ENCODE measurements around the gene TAF9.

The TAF9 gene

DNA sequence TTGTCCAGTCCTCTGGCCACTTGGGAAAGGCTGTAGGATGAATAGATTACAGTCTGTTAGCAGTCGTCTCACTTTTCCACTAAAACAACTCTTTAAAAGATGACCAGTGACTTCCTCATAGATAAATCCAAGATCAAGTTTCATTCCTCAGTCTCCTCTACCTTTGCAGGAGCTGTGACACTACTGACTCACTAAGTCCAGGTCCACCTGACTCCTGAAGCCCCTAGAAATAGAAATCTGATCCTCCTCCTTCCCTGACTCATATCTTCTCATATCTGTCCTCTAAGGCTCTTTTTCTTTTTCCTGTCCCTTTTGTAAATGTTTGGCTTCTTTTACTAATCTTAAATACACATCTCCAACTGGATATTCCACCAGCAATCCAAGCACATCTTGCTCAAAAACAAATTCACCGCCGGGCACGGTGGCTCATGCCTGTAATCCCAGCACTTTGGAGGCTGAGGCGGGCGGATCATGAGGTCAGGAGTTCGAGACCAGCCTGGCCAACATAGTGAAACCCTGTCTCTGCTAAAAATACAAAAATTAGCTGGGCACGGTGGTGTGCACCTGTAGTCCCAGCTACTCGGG, 39.3 kb downstream of the TAF9 start:
- TF ChIP-seq ZNF70 (CRISPR knock-in tag; IDR thresholded peaks at IDR 0.05) (no peak), ARNTL (CRISPR knock-in tag; IDR thresholded peaks at IDR 0.05; ENCODE audit: borderline replicate concordance, low read depth) (no peak), ZC3H10 (CRISPR knock-in tag; IDR thresholded peaks at IDR 0.05) (no peak), ZNF565 (CRISPR knock-in tag; conservative IDR thresholded peaks at IDR 0.05; ENCODE audit: low read depth) (no peak), TCF4 (CRISPR knock-in tag; IDR thresholded peaks at IDR 0.05; ENCODE audit: borderline replicate concordance) (no peak)
- TF ChIP-seq, protein P1, sequence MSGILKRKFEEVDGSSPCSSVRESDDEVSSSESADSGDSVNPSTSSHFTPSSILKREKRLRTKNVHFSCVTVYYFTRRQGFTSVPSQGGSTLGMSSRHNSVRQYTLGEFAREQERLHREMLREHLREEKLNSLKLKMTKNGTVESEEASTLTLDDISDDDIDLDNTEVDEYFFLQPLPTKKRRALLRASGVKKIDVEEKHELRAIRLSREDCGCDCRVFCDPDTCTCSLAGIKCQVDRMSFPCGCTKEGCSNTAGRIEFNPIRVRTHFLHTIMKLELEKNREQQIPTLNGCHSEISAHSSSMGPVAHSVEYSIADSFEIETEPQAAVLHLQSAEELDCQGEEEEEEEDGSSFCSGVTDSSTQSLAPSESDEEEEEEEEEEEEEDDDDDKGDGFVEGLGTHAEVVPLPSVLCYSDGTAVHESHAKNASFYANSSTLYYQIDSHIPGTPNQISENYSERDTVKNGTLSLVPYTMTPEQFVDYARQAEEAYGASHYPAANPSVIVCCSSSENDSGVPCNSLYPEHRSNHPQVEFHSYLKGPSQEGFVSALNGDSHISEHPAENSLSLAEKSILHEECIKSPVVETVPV (CRISPR knock-in tag; IDR thresholded peaks at IDR 0.05) = no peak
- no peak for ATAC-seq

DNA sequence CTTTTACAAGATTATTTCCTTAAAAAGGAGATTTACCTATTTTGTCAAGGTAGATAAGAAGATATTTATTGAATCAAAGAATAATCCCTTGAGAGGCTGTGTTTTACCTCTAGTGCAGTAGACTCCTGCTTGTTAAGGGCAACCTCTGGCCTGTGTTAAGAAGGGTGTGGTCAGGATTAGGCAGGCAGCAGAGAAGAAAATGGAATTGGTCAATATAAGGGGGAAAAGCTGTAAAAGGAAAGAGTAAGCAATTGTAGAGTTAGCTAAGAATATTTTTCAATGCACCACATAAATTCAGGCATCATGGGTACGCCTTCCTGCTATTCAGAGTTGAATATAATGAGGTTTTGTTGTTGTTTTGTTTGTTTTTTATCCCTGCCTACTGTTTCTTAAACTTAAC, 43.0 kb downstream of the TAF9 start:
- no peak for ATAC-seq
- no peak for TF ChIP-seq ZNF70 (CRISPR knock-in tag; IDR thresholded peaks at IDR 0.05)
- no peak for TF ChIP-seq OSR1 (CRISPR knock-in tag; IDR thresholded peaks at IDR 0.05)
- no peak for TF ChIP-seq SNAI2 (CRISPR knock-in tag; IDR thresholded peaks at IDR 0.05)
- TF ChIP-seq PPARA (CRISPR knock-in tag; IDR thresholded peaks at IDR 0.05; ENCODE audit: borderline replicate concordance) = no peak
- TF ChIP-seq TOX (CRISPR knock-in tag; IDR thresholded peaks at IDR 0.05; ENCODE audit: borderline replicate concordance) = no peak
- TF ChIP-seq ZNF565 (CRISPR knock-in tag; conservative IDR thresholded peaks at IDR 0.05; ENCODE audit: low read depth) = no peak
- no peak for TF ChIP-seq GLIS3 (CRISPR knock-in tag; IDR thresholded peaks at IDR 0.05)
- TF ChIP-seq ESRRG (CRISPR knock-in tag; IDR thresholded peaks at IDR 0.05) = no peak
- no peak for TF ChIP-seq RARB (CRISPR knock-in tag; IDR thresholded peaks at IDR 0.05)
- TF ChIP-seq ZC3H10 (CRISPR knock-in tag; IDR thresholded peaks at IDR 0.05) = no peak
- no peak for TF ChIP-seq ARNTL (CRISPR knock-in tag; IDR thresholded peaks at IDR 0.05; ENCODE audit: borderline replicate concordance, low read depth)

GRCh38 chr5:69317391-69317790, 51.9 kb downstream of the TAF9 start:
- no peak for ATAC-seq
- no peak for TF ChIP-seq RARB (CRISPR knock-in tag; IDR thresholded peaks at IDR 0.05)
- no peak for TF ChIP-seq SNAI2 (CRISPR knock-in tag; IDR thresholded peaks at IDR 0.05)
- TF ChIP-seq, protein P1 (CRISPR knock-in tag; IDR thresholded peaks at IDR 0.05) = no peak
- no peak for TF ChIP-seq ZNF565 (CRISPR knock-in tag; conservative IDR thresholded peaks at IDR 0.05; ENCODE audit: low read depth)
- TF ChIP-seq GLIS3 (CRISPR knock-in tag; IDR thresholded peaks at IDR 0.05) = no peak
- TF ChIP-seq ISL1 (CRISPR knock-in tag; IDR thresholded peaks at IDR 0.05) = no peak
- no peak for TF ChIP-seq ZC3H10 (CRISPR knock-in tag; IDR thresholded peaks at IDR 0.05)
- TF ChIP-seq CREB5 (CRISPR knock-in tag; IDR thresholded peaks at IDR 0.05; ENCODE audit: low read depth) = no peak
- TF ChIP-seq, protein P2, sequence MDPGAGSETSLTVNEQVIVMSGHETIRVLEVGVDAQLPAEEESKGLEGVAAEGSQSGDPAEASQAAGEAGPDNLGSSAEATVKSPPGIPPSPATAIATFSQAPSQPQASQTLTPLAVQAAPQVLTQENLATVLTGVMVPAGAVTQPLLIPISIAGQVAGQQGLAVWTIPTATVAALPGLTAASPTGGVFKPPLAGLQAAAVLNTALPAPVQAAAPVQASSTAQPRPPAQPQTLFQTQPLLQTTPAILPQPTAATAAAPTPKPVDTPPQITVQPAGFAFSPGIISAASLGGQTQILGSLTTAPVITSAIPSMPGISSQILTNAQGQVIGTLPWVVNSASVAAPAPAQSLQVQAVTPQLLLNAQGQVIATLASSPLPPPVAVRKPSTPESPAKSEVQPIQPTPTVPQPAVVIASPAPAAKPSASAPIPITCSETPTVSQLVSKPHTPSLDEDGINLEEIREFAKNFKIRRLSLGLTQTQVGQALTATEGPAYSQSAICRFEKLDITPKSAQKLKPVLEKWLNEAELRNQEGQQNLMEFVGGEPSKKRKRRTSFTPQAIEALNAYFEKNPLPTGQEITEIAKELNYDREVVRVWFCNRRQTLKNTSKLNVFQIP (CRISPR knock-in tag; IDR thresholded peaks at IDR 0.05; ENCODE audit: borderline replicate concordance, low read depth) = no peak
- no peak for TF ChIP-seq ZNF70 (CRISPR knock-in tag; IDR thresholded peaks at IDR 0.05)

DNA sequence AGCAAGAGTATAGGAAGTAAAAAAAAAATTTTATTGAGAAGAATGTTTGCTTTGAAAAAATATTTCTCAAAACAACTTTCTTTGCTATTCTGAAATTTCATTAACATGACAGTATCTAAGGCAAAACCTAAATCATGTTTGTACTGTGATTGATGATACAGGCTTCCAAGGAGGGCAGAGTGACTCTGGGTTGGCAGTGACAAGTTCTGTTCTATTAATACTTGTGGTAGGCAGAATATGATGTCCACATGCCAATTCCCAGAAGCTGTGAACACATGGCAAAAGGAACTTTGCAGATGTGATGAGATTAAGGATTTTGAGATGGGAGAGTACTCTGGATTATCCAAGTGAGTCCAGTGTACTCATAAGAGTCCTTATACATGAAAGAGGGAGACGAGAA, 53.3 kb downstream of the TAF9 start:
- no peak for ATAC-seq
- TF ChIP-seq ZFP3 (CRISPR knock-in tag; IDR thresholded peaks at IDR 0.05) (no peak), CSDC2 (CRISPR knock-in tag; IDR thresholded peaks at IDR 0.05) (no peak), GLIS3 (CRISPR knock-in tag; IDR thresholded peaks at IDR 0.05) (no peak), ESRRG (CRISPR knock-in tag; IDR thresholded peaks at IDR 0.05) (no peak), TSHZ2 (CRISPR knock-in tag; IDR thresholded peaks at IDR 0.05) (no peak), CREB5 (CRISPR knock-in tag; IDR thresholded peaks at IDR 0.05; ENCODE audit: low read depth) (no peak), RARB (CRISPR knock-in tag; IDR thresholded peaks at IDR 0.05) (no peak), ZC3H10 (CRISPR knock-in tag; IDR thresholded peaks at IDR 0.05) (no peak), SNAI2 (CRISPR knock-in tag; IDR thresholded peaks at IDR 0.05) (no peak), TOX (CRISPR knock-in tag; IDR thresholded peaks at IDR 0.05; ENCODE audit: borderline replicate concordance) (no peak)
- TF ChIP-seq, protein P3, sequence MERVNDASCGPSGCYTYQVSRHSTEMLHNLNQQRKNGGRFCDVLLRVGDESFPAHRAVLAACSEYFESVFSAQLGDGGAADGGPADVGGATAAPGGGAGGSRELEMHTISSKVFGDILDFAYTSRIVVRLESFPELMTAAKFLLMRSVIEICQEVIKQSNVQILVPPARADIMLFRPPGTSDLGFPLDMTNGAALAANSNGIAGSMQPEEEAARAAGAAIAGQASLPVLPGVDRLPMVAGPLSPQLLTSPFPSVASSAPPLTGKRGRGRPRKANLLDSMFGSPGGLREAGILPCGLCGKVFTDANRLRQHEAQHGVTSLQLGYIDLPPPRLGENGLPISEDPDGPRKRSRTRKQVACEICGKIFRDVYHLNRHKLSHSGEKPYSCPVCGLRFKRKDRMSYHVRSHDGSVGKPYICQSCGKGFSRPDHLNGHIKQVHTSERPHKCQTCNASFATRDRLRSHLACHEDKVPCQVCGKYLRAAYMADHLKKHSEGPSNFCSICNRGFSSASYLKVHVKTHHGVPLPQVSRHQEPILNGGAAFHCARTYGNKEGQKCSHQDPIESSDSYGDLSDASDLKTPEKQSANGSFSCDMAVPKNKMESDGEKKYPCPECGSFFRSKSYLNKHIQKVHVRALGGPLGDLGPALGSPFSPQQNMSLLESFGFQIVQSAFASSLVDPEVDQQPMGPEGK (CRISPR knock-in tag; IDR thresholded peaks at IDR 0.05; ENCODE audit: borderline replicate concordance) = no peak
- TF ChIP-seq, protein P2 (CRISPR knock-in tag; IDR thresholded peaks at IDR 0.05; ENCODE audit: borderline replicate concordance, low read depth) = no peak

Measured in SK-N-SH treated with all-trans-retinoic acid at 6 μM for 48 hours (cell line).